ENCODE results near the gene ZNF460. TPM values are rescaled to one million over a fixed set of nuclear protein-coding genes. Genes with fewer than 3 reads are reported as not detected.
"Not testable (repeated sequence)": the region's sequence is repeated elsewhere in the genome, so short reads cannot be mapped to it uniquely, and the experiment has no call there.

ZNF460 gene
- total RNA-seq, 1 donor from 2014 or later, result 30.3 TPM

DNA sequence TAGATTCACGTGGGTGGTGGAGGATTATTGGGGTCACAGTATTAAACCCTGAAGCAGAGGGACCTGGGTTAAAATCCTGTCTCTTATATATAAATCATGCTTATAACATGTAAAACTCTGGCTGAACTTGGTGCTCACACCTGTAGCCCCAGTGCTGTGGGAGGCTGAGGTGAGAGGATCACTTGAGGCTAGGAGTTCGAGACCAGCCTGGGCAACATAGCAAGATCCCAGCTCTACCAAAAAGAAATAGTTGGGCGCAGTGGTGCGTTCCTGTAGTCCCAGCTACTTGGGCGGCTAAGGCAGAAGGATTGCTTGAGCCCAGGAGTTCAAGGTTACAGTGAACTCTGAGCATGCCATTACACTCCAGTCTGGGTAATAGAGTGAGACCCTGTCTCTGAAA is 37.5 kb upstream of the ZNF460 start:
- H3K4me3 ChIP-seq (ENCODE audit: low read depth, low read length), result no peak overlapping the region
- no peak for DNase-seq (ENCODE audit: low read depth)
- TF ChIP-seq, protein P1, sequence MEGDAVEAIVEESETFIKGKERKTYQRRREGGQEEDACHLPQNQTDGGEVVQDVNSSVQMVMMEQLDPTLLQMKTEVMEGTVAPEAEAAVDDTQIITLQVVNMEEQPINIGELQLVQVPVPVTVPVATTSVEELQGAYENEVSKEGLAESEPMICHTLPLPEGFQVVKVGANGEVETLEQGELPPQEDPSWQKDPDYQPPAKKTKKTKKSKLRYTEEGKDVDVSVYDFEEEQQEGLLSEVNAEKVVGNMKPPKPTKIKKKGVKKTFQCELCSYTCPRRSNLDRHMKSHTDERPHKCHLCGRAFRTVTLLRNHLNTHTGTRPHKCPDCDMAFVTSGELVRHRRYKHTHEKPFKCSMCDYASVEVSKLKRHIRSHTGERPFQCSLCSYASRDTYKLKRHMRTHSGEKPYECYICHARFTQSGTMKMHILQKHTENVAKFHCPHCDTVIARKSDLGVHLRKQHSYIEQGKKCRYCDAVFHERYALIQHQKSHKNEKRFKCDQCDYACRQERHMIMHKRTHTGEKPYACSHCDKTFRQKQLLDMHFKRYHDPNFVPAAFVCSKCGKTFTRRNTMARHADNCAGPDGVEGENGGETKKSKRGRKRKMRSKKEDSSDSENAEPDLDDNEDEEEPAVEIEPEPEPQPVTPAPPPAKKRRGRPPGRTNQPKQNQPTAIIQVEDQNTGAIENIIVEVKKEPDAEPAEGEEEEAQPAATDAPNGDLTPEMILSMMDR (conservative IDR thresholded peaks at IDR 0.05; ENCODE audit: low read depth, low read length), result no peak

DNA sequence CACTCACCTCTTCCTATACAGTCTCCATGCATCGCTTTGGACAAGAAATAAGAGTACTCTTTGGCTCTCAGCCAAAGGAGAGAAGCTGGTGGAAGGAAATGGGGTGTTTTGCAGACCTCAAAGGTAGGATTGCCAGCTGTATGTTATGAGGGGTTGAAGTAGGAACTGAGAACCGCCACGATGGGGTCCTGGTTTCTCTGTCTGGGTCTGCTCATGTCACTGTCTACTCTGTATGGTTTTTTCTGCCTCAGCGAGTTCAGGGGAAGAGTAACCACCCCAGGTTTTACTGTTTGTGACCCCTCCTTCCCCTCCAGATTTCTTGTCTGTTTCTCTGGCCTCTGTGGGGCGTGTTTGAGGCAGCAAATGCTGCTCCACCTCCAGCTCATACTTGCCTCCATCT is 35.8 kb upstream of the ZNF460 start:
- no peak overlapping the region for H3K4me3 ChIP-seq (ENCODE audit: low read depth, low read length)
- no peak for DNase-seq (ENCODE audit: low read depth)
- TF ChIP-seq, protein P1 (conservative IDR thresholded peaks at IDR 0.05; ENCODE audit: low read depth, low read length), result no peak

DNA sequence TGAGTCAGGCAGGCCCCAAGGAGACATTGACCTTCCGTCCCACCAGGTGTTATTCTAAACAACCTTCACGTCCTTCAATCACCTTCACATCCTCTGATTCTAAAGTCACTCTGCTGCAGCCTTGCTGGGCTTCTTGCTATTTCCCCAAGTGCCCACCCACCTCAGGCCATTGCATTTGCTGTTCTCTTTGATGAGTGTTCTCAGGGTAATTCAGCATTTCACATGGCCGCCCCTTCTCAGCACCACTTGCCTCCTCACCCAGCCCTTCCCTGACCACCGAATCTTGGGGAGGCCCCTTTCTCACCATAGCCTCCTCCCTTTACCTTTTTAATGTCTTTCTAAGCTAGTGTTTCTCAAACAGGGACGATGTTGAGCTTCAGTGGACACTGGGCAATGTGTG is 35.2 kb upstream of the ZNF460 start:
- TF ChIP-seq, protein P1 (conservative IDR thresholded peaks at IDR 0.05; ENCODE audit: low read depth, low read length), result no peak

DNA sequence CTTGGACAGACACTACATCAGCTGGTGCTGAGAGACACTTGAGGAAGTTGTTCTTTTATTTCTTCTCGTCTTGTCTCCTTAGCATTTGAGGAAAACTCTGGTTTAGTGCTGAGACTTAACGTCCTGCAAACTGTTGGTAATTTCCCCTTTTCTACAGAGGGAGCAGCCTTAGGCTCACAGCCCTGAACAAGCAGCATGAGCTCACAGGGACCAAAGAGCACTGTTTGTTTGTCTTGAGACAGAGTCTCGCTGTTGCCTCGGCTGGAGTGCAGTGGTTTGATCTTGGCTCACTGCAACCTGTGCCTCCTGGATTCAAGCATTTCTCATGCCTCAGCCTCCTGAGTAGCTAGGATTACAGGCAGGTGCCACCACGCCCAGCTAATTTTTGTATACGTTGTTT is 34.3 kb upstream of the ZNF460 start:
- DNase-seq (ENCODE audit: low read depth), result no peak
- TF ChIP-seq, protein P1 (conservative IDR thresholded peaks at IDR 0.05; ENCODE audit: low read depth, low read length), result no peak
- H3K4me3 ChIP-seq (ENCODE audit: low read depth, low read length), result no peak overlapping the region

More for the DNA sequence above, 35.2 kb upstream of the ZNF460 start:
- no peak overlapping the region for H3K4me3 ChIP-seq (ENCODE audit: low read depth, low read length)
- DNase-seq (ENCODE audit: low read depth), result no peak

DNA sequence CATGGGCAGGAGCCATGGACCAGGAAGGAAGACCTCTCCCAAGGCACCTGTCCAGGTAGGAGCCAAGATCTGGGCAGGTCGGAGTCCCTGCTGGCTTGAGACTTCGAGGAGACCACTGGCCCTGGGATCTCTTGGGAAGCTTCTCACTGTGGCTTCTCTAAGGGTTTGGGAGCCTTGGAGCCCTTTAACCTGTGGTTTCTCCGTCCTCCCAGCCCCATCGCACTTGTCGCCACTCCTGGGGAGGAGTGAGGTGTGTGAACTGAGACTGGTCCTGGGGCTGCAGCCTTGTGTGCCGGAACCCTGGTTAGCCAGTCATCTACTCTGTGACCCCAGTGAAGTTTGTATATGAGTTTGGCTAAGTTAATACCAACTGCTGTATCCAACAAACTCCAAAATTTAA is 31.6 kb upstream of the ZNF460 start:
- TF ChIP-seq, protein P1 (conservative IDR thresholded peaks at IDR 0.05; ENCODE audit: low read depth, low read length), result no peak
- H3K4me3 ChIP-seq (ENCODE audit: low read depth, low read length), result no peak overlapping the region
- DNase-seq (ENCODE audit: low read depth), result no peak

DNA sequence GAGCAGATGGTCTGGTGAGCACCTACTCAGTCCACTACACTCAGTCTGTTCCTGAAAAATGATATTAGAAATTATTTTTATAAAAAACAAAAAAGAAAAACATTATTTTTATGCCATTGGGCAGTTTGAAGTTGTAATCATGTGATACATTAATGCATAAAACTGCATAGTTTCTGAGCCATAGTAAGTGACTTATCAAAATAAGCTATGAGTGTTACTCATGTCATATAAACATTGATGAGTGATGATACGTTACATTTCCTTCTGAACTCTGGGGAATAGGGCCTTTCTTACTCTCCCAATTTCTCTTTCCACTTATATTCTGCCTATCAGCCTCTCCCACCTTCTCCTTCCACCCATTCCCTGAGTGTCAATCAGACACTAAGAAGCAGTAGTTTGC is 31.0 kb upstream of the ZNF460 start:
- no peak for DNase-seq (ENCODE audit: low read depth)
- no peak overlapping the region for H3K4me3 ChIP-seq (ENCODE audit: low read depth, low read length)
- TF ChIP-seq, protein P1 (conservative IDR thresholded peaks at IDR 0.05; ENCODE audit: low read depth, low read length), result no peak

DNA sequence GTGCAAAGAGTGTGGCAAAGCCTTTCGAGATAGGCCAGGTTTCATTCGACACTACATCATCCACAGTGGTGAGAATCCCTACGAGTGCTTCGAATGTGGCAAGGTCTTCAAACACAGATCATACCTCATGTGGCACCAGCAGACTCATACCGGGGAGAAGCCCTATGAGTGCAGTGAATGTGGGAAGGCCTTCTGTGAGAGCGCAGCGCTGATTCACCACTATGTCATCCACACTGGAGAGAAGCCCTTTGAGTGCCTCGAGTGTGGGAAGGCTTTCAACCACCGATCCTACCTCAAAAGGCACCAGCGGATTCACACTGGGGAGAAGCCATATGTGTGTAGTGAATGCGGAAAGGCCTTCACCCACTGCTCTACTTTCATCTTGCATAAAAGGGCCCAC is 26.5 kb upstream of the ZNF460 start:
- not testable (repeated sequence) for DNase-seq (ENCODE audit: low read depth); H3K4me3 ChIP-seq (ENCODE audit: low read depth, low read length)

DNA sequence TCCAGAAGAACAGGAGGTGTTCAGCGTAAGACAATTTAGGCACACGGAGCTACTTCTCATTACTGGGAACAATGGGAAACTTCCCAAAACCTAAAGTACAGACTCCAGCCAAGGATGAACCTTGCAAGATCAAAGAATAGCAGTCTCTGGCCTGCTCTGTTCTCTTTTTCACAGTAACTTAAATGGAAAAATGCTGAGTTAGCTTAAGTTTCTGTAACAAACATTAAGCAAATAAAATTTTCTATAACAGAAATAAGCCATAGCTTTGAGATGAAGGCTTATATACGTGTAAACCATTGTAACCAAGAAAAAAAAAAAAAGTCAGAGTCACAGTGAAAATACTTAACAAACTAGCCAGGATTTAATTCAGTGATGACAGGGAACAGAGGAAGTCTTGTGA is 18.2 kb upstream of the ZNF460 start:
- TF ChIP-seq, protein P1 (conservative IDR thresholded peaks at IDR 0.05; ENCODE audit: low read depth, low read length), result no peak
- DNase-seq (ENCODE audit: low read depth), result no peak
- H3K4me3 ChIP-seq (ENCODE audit: low read depth, low read length), result no peak overlapping the region
